HAP-1 (cell line): ENCODE results near the gene KRT7.

Experiments used
- DNase-seq, 2 experiments: peaks; one replicate each; pipeline ENCODE4 v3.0.0-alpha.2; 2016 to 2020; ENCODE audit warnings: low spot score in 2 of 2
- H3K27me3 ChIP-seq: fragments of 250-450 bp; sonication (Bioruptor Pico); 2 replicates; pipeline ENCODE4 v1.5.1; 2020; ENCODE audit warnings: low read depth, mild to moderate bottlenecking, moderate library complexity
- H3K36me3 ChIP-seq: fragments of 250-450 bp; sonication (Bioruptor Pico); replicated peaks from 2 replicates; pipeline ENCODE4 v1.5.1; 2020; ENCODE audit warnings: mild to moderate bottlenecking
- H3K4me1 ChIP-seq: fragments of 250-450 bp; sonication (Bioruptor Pico); 2 replicates; pipeline ENCODE4 v1.5.1; 2020; ENCODE audit warnings: mild to moderate bottlenecking
- H3K4me3 ChIP-seq: fragments of 250-450 bp; sonication (Bioruptor Pico); 2 replicates; pipeline ENCODE4 v1.5.1; 2020; ENCODE audit warnings: mild to moderate bottlenecking, moderate library complexity
- H3K9me3 ChIP-seq: fragments of 250-450 bp; sonication (Bioruptor Pico); 2 replicates; pipeline ENCODE4 v1.5.1; 2020; ENCODE audit warnings: mild to moderate bottlenecking, moderate library complexity
- in situ Hi-C: fragments of 300-500 bp; cut with MboI; formaldehyde crosslinking; loops from 3 replicates; pipeline ENCODE4 v1.14.3; 2020; ENCODE audit warnings: low sequenced_read_pairs, inconsistent platforms, mixed read lengths

KRT7 gene

GRCh38 chr12:52224151-52224550 lies 8.9 kb upstream of the KRT7 start:
- Histone ChIP-seq H3K36me3 (no peaks in the 10 kb centered on the region), H3K4me1 (no peaks in the 10 kb centered on the region), H3K9me3 (no peaks in the 10 kb centered on the region), H3K4me3 (no peak overlapping the region), H3K27me3 (peaks cover 51% of the 10 kb centered on the region)
- in situ Hi-C loops: no loop called here
- no peak for DNase-seq

GRCh38 chr12:52225752-52226151 lies 7.3 kb upstream of the KRT7 start:
- Histone ChIP-seq H3K4me1 (no peaks in the 10 kb centered on the region), H3K9me3 (no peaks in the 10 kb centered on the region), H3K27me3 (peaks cover 40% of the 10 kb centered on the region), H3K36me3 (no peaks in the 10 kb centered on the region), H3K4me3 (no peak overlapping the region)
- in situ Hi-C loops: no loop called here
- DNase-seq: no peak

GRCh38 chr12:52226446-52226845 lies 6.6 kb upstream of the KRT7 start:
- no peaks in the 10 kb centered on the region for H3K4me1 ChIP-seq
- DNase-seq: no peak

GRCh38 chr12:52227606-52228166 lies 5.4 kb upstream of the KRT7 start:
- H3K4me1 ChIP-seq: no peaks in the 10 kb centered on the region

More at GRCh38 chr12:52226446-52226845, 6.6 kb upstream of the KRT7 start:
- Histone ChIP-seq H3K9me3 (no peaks in the 10 kb centered on the region), H3K4me3 (no peak overlapping the region), H3K27me3 (peaks cover 36% of the 10 kb centered on the region), H3K36me3 (no peaks in the 10 kb centered on the region)
- in situ Hi-C loops: no loop called here

GRCh38 chr12:52228366-52228765 lies 4.7 kb upstream of the KRT7 start:
- no peaks in the 10 kb centered on the region for H3K4me1 ChIP-seq
- H3K36me3 ChIP-seq: no peaks in the 10 kb centered on the region
- H3K9me3 ChIP-seq: no peaks in the 10 kb centered on the region
- no peak for DNase-seq
- peaks cover 20% of the 10 kb centered on the region for H3K27me3 ChIP-seq
- in situ Hi-C loops: no loop called here
- no peak overlapping the region for H3K4me3 ChIP-seq

More at GRCh38 chr12:52227606-52228166, 5.4 kb upstream of the KRT7 start:
- Histone ChIP-seq H3K9me3 (no peaks in the 10 kb centered on the region), H3K27me3 (peaks cover 26% of the 10 kb centered on the region), H3K4me3 (no peak overlapping the region), H3K36me3 (no peaks in the 10 kb centered on the region)
- DNase-seq: no peak
- in situ Hi-C loops: no loop called here

GRCh38 chr12:52228931-52229330 lies 4.1 kb upstream of the KRT7 start:
- peaks cover 20% of the 10 kb centered on the region for H3K27me3 ChIP-seq
- H3K36me3 ChIP-seq: no peaks in the 10 kb centered on the region
- H3K9me3 ChIP-seq: no peaks in the 10 kb centered on the region
- no peak overlapping the region for H3K4me3 ChIP-seq
- no peak for DNase-seq
- no peaks in the 10 kb centered on the region for H3K4me1 ChIP-seq
- in situ Hi-C loops: no loop called here

GRCh38 chr12:52229836-52230343 lies 3.2 kb upstream of the KRT7 start:
- H3K4me1 ChIP-seq: no peaks in the 10 kb centered on the region
- peaks cover 11% of the 10 kb centered on the region for H3K27me3 ChIP-seq
- DNase-seq: no peak
- H3K4me3 ChIP-seq: no peak overlapping the region
- in situ Hi-C loops: no loop called here
- no peaks in the 10 kb centered on the region for H3K9me3 ChIP-seq
- H3K36me3 ChIP-seq: no peaks in the 10 kb centered on the region

- Histone ChIP-seq H3K36me3 (no peaks in the 10 kb centered on the region), H3K4me3 (no peak overlapping the region), H3K9me3 (no peaks in the 10 kb centered on the region), H3K4me1 (no peaks in the 10 kb centered on the region), H3K27me3 (peaks cover 9% of the 10 kb centered on the region)
- DNase-seq: no peak
- in situ Hi-C loops: no loop called here
Measured at GRCh38 chr12:52230364-52231281, 2.4 kb upstream of the KRT7 start.

GRCh38 chr12:52231305-52232202 lies 1.5 kb upstream of the KRT7 start:
- Histone ChIP-seq H3K4me3 (no peak overlapping the region), H3K4me1 (no peaks in the 10 kb centered on the region), H3K9me3 (no peaks in the 10 kb centered on the region), H3K27me3 (peaks cover 6% of the 10 kb centered on the region; the same call in 1 of the 2 replicates), H3K36me3 (no peaks in the 10 kb centered on the region)
- no peak for DNase-seq
- in situ Hi-C loops: no loop called here

GRCh38 chr12:52232203-52232673 lies 805 bp upstream of the KRT7 start:
- H3K4me3 ChIP-seq: no peak overlapping the region
- in situ Hi-C loops: no loop called here
- no peaks in the 10 kb centered on the region for H3K36me3 ChIP-seq
- H3K27me3 ChIP-seq: peaks cover 3% of the 10 kb centered on the region; the same call in 1 of the 2 replicates
- no peak for DNase-seq
- no peaks in the 10 kb centered on the region for H3K4me1 ChIP-seq
- no peaks in the 10 kb centered on the region for H3K9me3 ChIP-seq

- no peak for DNase-seq
- in situ Hi-C loops: no loop called here
- no peak overlapping the region for H3K4me3 ChIP-seq
- no peaks in the 10 kb centered on the region for H3K9me3 ChIP-seq
- no peaks in the 10 kb centered on the region for H3K27me3 ChIP-seq
- H3K36me3 ChIP-seq: no peaks in the 10 kb centered on the region
- H3K4me1 ChIP-seq: no peaks in the 10 kb centered on the region
Measured at GRCh38 chr12:52233462-52234207, 592 bp downstream of the KRT7 start.

- H3K9me3 ChIP-seq: no peaks in the 10 kb centered on the region
- H3K36me3 ChIP-seq: no peaks in the 10 kb centered on the region
- no peaks in the 10 kb centered on the region for H3K27me3 ChIP-seq
- H3K4me1 ChIP-seq: no peaks in the 10 kb centered on the region
- no peak overlapping the region for H3K4me3 ChIP-seq
- DNase-seq: no peak
- in situ Hi-C loops: no loop called here
Measured at GRCh38 chr12:52234223-52234810, 1.3 kb downstream of the KRT7 start.
